ENCODE data around the gene DST. TPM values are rescaled to one million over a fixed set of nuclear protein-coding genes. Genes with fewer than 3 reads are reported as not detected.

The DST gene
- total RNA-seq, 1 donor from 2014 or later = 183 TPM

DNA sequence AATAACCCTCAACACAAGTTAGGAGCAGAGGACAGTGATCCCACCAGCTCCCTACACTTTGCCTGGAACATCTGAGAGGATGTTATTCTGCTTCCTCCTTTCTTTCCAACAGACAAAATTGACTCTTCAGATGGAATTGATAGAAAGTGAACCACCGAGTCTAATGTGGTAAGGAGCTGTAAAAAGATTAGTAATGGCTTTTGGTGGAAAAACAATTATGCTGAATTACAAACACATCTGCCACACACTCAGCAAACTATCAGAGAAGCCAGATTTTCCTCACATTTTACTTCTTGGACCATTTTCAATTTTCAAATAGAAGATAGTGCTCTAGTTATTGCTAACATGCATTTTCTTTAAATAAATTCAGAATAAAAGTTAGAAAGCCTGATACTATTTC lies 223.5 kb downstream of the DST start:
- Histone ChIP-seq H3K27ac (ENCODE audit: low read depth, low read length) (no peak overlapping the region), H3K27me3 (ENCODE audit: control insufficient read depth in 3 of 3, insufficient read depth in 3 of 3, low read length in 3 of 3) (no peaks in the 10 kb centered on the region), H3K36me3 (ENCODE audit: control insufficient read depth in 3 of 3, insufficient read depth in 3 of 3, low read length in 3 of 3) (no peaks in the 10 kb centered on the region), H3K9me3 (ENCODE audit: control insufficient read depth in 3 of 3, low read length in 3 of 3) (no peaks in the 10 kb centered on the region), H3K9ac (ENCODE audit: low read depth in 1 of 3, low read length in 3 of 3) (no peak overlapping the region), H3K4me1 (ENCODE audit: control insufficient read depth in 3 of 3, insufficient read depth in 3 of 3, low read length in 3 of 3) (peaks cover 0 to 2% (median 0%) of the 10 kb centered on the region in 3 donors), H3K4me3 (ENCODE audit: low read length in 3 of 3) (no peak overlapping the region)

- H3K36me3 ChIP-seq (ENCODE audit: control insufficient read depth in 3 of 3, insufficient read depth in 3 of 3, low read length in 3 of 3) = no peaks in the 10 kb centered on the region
- H3K27ac ChIP-seq (ENCODE audit: low read depth, low read length) = no peak overlapping the region
- H3K4me1 ChIP-seq (ENCODE audit: control insufficient read depth in 3 of 3, insufficient read depth in 3 of 3, low read length in 3 of 3) = peaks cover 0 to 2% (median 0%) of the 10 kb centered on the region in 3 donors
- H3K9me3 ChIP-seq (ENCODE audit: control insufficient read depth in 3 of 3, low read length in 3 of 3) = no peaks in the 10 kb centered on the region
- no peak overlapping the region for H3K9ac ChIP-seq (ENCODE audit: low read depth in 1 of 3, low read length in 3 of 3)
- H3K27me3 ChIP-seq (ENCODE audit: control insufficient read depth in 3 of 3, insufficient read depth in 3 of 3, low read length in 3 of 3) = no peaks in the 10 kb centered on the region
- H3K4me3 ChIP-seq (ENCODE audit: low read length in 3 of 3) = no peak overlapping the region
Measured at GRCh38 chr6:56417823-56418222, 224.9 kb downstream of the DST start.

- H3K4me3 ChIP-seq (ENCODE audit: low read length in 3 of 3) = no peak overlapping the region
- H3K9me3 ChIP-seq (ENCODE audit: control insufficient read depth in 3 of 3, low read length in 3 of 3) = no peaks in the 10 kb centered on the region
- H3K27ac ChIP-seq (ENCODE audit: low read depth, low read length) = no peak overlapping the region
- no peaks in the 10 kb centered on the region for H3K36me3 ChIP-seq (ENCODE audit: control insufficient read depth in 3 of 3, insufficient read depth in 3 of 3, low read length in 3 of 3)
- H3K4me1 ChIP-seq (ENCODE audit: control insufficient read depth in 3 of 3, insufficient read depth in 3 of 3, low read length in 3 of 3) = peaks cover 0 to 2% (median 0%) of the 10 kb centered on the region in 3 donors
- no peak overlapping the region for H3K9ac ChIP-seq (ENCODE audit: low read depth in 1 of 3, low read length in 3 of 3)
- no peaks in the 10 kb centered on the region for H3K27me3 ChIP-seq (ENCODE audit: control insufficient read depth in 3 of 3, insufficient read depth in 3 of 3, low read length in 3 of 3)
Measured at GRCh38 chr6:56416247-56416646, 226.4 kb downstream of the DST start.

DNA sequence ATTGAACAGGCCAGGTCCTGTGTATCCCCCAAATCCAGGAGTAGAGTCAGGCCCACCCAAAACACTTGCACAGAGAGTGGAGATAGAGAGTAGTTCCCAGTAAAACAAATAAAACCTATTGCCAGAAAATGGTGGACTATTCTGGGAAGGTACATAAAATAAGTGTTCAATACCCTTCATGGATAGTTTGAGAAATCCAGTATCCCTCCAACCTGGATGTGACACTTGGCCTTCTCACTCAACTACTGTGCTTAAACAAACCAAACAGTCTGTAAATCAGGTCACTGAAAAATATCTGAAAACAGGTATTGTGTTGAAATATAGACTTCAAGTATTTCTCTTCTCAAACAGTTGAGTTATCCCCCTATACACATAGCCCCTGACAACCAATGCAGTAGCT lies 233.7 kb downstream of the DST start:
- Histone ChIP-seq H3K4me3 (ENCODE audit: low read length in 3 of 3) (no peak overlapping the region), H3K9me3 (ENCODE audit: control insufficient read depth in 3 of 3, low read length in 3 of 3) (no peaks in the 10 kb centered on the region), H3K36me3 (ENCODE audit: control insufficient read depth in 3 of 3, insufficient read depth in 3 of 3, low read length in 3 of 3) (no peaks in the 10 kb centered on the region), H3K4me1 (ENCODE audit: control insufficient read depth in 3 of 3, insufficient read depth in 3 of 3, low read length in 3 of 3) (peaks cover 0 to 10% (median 5%) of the 10 kb centered on the region in 3 donors), H3K9ac (ENCODE audit: low read depth in 1 of 3, low read length in 3 of 3) (no peak overlapping the region), H3K27ac (ENCODE audit: low read depth, low read length) (no peak overlapping the region), H3K27me3 (ENCODE audit: control insufficient read depth in 3 of 3, insufficient read depth in 3 of 3, low read length in 3 of 3) (no peaks in the 10 kb centered on the region)

Measured in skeletal muscle tissue (tissue), 4 donors.